Ramos (cell line): ENCODE data around the gene ZNF784.

ENCODE experiments used
- in situ Hi-C: fragments of 300-500 bp; cut with MboI; formaldehyde crosslinking; loops from one replicate; pipeline ENCODE4 v1.14.3; 2022; ENCODE audit warnings: low sequenced_read_pairs; ENCODE audit not compliant: unreplicated experiment

ZNF784 gene, protein sequence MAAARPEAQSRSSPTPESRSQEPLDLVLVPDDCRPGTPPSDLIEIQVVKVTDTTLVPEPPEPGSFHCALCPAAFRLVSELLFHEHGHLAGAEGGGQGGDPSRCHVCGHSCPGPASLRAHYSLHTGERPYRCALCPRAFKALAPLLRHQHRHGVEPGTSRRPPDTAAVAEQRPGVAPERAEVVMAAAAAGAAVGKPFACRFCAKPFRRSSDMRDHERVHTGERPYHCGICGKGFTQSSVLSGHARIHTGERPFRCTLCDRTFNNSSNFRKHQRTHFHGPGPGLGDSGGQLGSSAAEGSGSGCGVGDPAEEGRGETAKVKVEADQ

DNA sequence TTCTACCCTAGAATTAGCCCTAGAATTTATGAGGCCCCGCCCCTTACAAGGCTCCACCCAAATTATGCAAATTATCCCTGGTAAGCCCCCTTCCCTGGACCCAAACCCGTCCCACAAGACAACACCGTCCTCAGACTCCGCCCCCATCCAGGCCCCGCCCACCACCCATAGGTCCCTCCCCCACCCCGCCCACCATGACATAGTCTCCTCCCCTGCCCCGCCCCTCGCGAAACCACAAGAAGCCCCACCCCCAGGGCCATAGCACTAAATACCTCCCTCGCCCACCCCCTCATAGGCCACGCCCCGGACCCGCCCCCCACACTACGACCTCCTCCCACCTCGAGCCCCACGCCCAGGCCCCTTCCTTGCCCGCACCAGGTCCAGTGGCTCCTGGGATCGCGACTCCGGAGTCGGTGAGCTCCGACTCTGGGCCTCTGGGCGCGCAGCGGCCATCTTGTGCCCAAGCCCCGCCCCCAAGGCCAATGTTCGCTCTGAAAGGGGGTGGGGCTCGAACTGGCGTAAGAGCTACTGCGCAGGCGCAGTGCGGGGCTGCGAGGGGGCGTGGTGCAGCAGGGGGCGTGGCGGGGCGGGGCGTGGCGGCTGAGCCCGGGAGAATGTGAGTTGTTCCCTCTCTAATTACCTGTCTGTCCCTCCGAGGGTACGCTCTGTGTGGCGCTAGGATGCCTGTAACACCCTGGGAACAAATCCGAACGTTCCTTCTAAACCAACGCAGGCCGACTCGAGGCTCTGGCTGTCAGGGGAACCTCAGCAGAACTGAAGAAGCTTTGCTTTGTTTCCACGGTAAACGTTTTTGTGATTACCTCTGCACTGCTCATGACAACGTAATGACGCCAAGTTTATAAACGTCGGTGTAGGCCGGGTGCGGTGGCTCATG lies at the start of gene ZNF784:
TSS of gene ZNF784 (minus strand) at position 458 of the 895 bp plus-strand sequence. CDS start at position 453, 5 bp downstream.
- in situ Hi-C loops: loop anchor here (5.0 to 25.0 kb wide), 2 partner anchors 107 to 337 kb away; partner anchors contain the start of genes BRSK1 and HSPBP1

DNA sequence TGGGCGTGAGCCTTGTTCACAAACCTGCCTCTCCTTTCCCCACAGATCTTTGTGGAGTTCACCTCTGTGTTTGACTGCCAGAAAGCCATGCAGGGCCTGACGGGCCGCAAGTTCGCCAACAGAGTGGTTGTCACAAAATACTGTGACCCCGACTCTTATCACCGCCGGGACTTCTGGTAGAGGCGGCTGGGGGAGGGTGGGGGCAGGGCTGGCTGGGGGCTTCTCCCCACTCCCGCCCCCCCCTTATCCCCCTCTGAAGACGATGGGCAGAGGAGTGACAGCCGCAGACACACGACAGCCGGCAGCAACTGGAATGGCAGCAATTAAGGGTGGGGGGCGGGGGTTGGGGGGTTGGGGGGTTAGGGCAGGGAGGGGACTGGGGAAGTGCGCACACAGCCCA lies 49.5 kb upstream of the ZNF784 start:
- in situ Hi-C loops: loop anchor here (25.0 kb wide), 1 partner anchor 1487 kb away; the partner anchor contains the start of genes MBOAT7 and TSEN34

DNA sequence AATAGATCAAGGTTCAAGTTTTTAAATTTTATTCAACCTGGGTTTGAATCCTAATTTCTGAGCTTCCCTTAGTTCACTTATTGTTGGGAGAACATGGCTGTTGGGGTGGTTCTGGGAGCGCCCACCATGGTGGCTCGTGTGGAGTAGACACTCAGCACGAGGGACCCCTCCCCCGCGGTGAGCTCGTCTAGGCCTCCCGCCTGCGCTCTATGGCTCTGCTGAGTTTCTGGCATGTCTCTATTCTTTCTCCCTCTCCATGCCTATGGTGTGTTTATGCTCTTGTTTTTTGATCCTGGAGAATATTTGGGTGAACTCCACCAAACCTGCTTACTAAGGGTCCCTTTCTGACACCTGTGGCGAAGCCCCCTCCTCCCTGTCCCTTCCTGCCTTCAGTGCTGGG lies 49.1 kb upstream of the ZNF784 start:
- in situ Hi-C loops: loop anchor here (25.0 kb wide), 1 partner anchor 1486 kb away; the partner anchor contains the start of genes MBOAT7 and TSEN34

DNA sequence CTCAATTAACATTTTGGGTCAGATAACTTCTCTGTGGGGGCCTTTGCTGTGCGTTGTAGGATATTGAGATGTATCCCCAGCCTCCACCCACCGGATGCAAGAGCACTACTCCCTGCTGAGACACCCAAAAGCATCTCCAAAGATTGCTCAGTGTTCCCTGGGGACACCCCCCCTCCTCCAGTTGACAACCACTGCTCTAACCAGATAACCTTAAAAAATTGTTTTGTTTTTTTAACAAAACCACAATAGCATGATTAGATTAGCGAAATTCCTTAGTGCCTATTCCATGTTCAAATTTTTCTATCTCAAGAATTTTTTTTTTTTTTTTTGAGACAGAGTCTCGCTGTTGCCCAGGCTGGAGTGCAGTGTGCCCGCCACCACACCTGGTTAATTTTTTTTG lies 48.1 kb upstream of the ZNF784 start:
- in situ Hi-C loops: loop anchor here (25.0 kb wide), 1 partner anchor 1485 kb away; the partner anchor contains the start of genes MBOAT7 and TSEN34

DNA sequence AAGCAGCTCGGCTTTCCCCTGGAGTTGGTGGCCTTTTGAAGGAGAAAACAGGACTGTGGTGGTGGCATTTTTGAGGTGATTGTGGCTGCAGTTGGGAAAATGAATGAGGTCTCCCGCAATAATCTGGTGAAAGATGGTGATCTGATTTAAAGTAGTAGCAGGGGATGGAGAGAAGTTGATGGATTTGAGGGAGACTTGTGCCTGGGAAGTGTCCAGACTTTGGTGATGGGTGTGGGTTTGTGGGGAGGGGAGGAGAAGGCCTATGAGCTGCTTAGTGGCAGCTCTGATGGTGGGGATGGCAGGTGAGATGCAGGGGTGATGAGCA lies 46.6 kb upstream of the ZNF784 start:
- in situ Hi-C loops: loop anchor here (25.0 kb wide), 1 partner anchor 1484 kb away; the partner anchor contains the start of genes MBOAT7 and TSEN34

DNA sequence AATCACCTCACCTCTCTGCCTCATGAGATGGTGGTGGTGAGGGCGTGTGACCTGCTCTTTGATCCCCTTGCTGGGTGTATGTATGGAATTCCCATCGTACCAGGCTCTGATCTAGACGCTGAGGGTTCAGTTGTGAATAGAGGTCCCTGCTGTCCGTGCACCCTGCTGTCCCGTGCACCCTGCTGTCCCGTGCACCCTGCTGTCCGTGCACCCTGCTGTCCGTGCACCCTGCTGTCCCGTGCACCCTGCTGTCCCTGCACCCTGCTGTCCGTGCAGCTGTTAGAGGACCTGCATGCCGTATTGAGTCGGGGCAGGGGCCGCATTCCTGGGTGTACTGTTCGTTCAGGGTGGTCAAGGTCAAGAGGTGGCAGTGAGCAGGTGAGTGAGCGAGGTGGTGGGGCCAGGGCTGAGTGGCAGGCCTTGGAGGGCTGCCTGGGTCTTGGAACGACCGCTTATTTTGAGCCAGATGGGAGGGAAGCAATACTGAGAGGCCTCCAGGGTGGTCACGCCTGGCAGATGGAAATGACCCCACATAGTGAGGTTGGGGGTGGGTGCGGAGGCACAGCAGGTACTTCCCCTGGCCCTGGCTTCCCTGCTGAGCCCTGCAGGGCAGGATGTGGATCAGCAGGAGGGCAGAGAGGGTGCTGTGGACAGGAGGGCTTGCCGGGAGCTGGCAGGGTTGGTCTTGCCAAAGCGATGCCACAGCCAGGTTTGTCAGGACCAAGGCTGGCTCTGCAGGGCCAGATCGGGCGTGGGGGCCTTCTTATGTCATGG lies 46.1 kb upstream of the ZNF784 start:
- in situ Hi-C loops: loop anchor here (25.0 kb wide), 1 partner anchor 1483 kb away; the partner anchor contains the start of genes MBOAT7 and TSEN34

DNA sequence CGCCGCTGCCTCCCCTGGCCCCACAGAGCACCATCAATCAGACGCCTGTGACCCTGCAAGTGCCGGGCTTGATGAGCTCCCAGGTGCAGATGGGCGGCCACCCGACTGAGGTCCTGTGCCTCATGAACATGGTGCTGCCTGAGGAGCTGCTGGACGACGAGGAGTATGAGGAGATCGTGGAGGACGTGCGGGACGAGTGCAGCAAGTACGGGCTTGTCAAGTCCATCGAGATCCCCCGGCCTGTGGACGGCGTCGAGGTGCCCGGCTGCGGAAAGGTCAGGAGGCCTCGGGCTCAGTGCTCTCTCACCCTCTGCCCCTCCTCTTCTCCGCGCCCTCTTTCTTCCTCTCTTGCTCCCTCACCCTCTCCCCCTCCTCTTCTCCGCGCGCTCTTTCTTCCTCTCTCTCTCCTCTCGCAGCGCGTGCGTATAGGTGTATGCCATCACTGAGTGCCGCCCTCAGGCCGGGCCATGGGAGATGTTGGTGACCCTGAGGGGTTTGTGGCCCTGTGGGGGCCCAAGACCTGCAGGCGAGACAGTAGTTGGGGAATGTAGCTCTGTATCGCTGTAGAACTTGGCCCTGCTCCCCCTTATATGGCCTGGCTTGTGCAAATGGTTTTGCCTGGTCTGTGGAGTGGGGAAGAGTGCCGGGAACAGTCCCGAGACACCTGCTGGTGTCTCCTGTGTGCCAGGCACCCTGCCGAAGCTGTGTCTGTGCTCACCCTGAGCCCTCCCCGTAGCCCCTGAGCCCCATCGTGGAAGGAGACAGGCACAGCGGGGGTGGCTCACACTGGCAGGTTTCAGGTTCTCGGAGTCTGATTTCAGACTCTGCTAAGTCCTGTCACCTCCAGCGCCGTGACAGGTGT lies 45.3 kb upstream of the ZNF784 start:
- in situ Hi-C loops: loop anchor here (25.0 kb wide), 1 partner anchor 1482 kb away; the partner anchor contains the start of genes MBOAT7 and TSEN34

DNA sequence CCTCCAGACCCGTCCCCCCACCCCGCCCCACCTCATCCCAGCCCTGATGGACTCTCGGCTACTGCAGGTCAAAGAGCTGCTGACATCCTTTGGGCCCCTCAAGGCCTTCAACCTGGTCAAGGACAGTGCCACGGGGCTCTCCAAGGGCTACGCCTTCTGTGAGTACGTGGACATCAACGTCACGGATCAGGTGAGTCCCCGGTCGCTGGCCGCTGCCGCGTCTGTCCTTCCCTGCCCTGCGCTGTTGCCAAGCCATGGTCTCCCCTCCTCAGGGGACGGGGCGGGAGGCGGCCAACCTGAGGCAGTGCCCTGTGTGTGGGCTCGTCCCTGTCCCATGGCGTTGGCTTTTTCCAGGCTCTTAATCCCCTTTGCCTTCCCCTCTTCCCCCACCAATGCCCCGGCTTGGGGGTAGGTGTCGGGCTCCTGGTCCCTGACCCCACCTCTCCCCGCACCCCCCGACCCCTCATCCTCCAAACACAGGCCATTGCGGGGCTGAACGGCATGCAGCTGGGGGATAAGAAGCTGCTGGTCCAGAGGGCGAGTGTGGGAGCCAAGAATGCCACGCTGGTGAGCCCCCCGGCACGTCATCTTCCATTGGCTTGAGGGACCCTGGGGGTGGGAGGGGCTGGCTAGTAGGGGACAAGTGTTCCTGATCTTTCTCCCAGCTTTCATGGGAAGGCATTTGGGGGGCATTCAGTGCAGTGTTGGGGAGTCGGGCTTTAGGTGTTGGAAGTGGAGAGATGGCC lies 44.4 kb upstream of the ZNF784 start:
- in situ Hi-C loops: loop anchor here (25.0 kb wide), 1 partner anchor 1481 kb away; the partner anchor contains the start of genes MBOAT7 and TSEN34

DNA sequence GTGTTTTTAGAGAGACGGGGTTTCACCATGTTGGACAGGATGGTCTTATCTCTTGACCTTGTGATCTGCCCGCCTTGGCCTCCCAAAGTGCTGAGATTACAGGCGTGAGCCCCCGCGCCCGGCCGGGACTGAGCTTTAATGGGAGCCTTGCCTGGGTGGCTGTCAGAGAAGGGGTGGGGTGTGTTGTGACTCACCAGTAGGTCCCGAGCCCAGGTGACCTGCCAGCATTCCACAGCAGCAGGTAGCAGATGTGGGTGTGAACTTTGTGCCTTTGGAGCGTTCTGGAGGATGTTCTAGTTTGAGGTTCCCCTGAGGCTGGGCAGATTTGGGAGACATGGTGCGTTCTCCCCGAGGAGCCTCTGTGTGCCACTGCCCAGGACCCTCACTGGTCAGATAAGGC lies 43.6 kb upstream of the ZNF784 start:
- in situ Hi-C loops: loop anchor here (25.0 kb wide), 1 partner anchor 1481 kb away; the partner anchor contains the start of genes MBOAT7 and TSEN34

DNA sequence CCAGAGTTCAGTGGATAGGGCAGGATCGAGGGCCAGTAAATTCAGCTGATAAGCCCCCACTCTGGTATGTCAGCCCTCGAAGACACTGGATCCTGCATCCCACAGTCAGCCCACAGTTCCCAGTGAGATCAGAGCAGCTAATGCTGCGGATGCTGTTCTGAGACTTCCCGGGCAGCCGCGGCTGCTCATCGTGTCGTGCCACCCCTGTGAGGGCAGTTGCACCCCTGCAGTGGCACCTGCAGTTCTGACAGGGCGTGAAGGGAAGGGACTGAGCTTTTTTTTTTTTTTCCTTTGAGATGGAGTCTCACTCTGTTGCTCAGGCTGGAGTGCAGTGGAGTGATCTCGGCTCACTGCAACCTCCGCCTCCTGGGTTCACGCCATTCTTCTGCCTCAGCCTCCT lies 43.1 kb upstream of the ZNF784 start:
- in situ Hi-C loops: loop anchor here (25.0 kb wide), 1 partner anchor 1480 kb away; the partner anchor contains the start of genes MBOAT7 and TSEN34

DNA sequence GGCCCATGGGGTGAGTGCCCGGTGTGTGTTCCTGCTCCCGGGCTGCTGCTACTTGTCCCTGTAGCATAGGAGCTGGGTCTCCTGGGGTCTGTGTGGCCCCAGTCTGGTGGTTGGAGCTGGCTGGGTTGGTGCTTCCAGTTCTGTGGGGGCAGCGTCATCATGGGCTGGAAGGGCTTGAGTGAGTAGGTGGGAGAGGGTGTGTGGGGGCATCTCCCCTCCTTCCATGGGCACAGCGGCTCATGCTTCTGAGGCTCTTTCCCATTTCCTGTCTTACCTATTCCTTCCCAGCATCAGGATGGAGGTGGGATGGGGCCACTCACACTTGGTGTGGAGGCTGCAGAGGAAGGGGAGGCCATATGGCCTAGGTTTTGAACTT lies 42.6 kb upstream of the ZNF784 start:
- in situ Hi-C loops: loop anchor here (25.0 kb wide), 1 partner anchor 1480 kb away; the partner anchor contains the start of genes MBOAT7 and TSEN34

DNA sequence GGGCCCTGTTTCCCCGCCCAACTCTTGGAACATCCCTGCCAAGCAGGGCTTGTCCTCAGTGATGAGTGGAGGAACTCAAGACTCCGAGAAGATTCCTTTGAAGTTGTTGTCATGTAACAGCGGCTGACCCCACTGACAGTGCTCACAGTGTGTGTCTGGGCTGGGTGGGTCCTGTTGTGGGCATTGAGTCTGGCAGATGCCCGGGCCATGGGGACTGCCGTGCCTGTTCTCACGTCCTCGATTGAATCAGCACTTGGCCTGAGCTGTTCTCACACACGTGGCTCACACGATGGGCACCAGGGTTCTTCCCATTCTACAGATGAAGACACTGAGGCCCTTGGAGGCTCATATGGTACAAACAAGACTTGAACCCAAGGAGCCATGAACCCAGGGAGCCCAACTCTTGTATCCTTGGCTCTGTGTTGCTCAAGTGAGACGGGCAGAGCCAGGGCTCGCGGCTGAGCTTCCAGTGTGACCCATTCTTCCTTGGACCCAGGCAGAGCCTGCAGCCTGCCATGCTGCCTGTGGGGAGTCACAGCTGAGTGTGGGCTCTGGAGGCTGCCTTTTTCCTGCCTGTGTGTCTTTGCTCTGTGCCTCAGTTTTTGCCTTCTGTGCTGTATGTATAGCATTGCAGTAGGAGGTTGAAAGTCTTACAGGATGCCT lies 42.1 kb upstream of the ZNF784 start:
- in situ Hi-C loops: loop anchor here (25.0 kb wide), 1 partner anchor 1479 kb away; the partner anchor contains the start of genes MBOAT7 and TSEN34

DNA sequence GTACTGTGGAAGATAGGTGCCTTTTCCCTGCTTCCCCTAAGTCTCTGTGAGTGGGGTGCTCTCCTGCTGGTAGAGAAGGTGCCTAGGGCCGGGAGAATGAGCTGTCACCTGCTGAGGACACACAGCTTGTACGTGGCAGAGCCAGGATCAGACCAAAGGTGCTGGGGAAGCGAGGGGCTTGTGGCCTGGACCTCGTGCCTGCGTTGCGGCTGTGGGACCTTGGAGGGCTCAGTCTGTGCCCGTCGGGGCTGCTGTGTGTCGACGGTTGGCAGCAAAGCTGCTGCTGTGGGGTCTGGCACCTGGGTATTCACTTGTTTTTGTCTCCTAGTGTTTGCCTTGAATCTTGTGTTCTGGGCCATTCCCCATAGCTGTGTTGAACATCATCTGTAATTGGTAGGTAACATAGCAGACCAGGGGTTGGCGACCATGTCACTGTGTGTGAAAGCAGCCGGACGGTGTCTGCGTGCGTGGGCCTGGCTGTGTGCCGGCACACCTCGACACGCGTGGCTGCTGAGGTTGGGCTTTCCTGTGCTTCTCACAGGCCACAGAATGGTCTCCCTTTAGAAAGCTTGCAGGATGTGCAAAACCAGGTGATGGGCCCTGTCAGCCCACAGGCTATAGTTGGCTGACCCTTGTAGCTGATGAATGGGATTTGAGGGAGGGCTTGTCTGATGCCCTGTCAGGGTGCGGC lies 39.6 kb upstream of the ZNF784 start:
- in situ Hi-C loops: loop anchor here (25.0 kb wide), 1 partner anchor 1477 kb away; the partner anchor contains the start of genes MBOAT7 and TSEN34

DNA sequence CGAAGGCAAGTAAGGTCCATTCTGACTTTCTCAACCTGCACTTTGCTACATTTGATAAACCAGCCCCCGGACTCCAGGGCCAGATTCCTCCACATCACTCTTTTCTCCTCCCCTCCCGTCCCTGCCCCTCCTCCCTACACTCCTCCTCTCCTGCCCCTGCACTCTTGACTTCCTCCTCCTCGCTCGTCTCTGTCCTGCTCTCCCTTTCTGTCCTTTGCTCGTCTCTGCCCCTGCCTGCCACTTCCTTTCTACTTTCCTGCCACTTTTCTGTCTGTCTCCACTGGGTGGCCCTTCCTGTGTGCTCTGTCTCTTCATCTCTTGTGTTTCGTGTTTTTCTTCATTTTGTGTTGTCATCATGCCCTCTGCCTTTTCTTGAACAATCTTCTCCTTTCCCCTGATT lies 37.5 kb upstream of the ZNF784 start:
- in situ Hi-C loops: loop anchor here (25.0 kb wide), 1 partner anchor 1475 kb away; the partner anchor contains the start of genes MBOAT7 and TSEN34

DNA sequence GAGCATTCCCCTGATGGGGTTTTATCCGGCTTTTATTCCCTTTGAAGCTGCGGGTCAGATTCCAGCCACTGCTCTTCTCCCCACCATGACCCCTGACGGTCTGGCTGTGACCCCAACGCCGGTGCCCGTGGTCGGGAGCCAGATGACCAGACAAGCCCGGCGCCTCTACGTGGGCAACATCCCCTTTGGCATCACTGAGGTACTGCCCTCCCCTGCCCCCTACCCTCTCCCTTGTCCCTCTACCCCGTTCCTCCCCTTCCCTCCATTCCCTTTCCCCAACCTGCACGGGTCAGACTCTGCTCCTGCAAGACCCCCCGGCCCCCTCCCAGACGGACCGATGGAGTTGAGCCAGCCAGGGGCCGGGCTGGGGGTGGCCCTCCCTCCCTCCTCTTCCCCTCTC lies 36.6 kb upstream of the ZNF784 start:
- in situ Hi-C loops: loop anchor here (25.0 kb wide), 1 partner anchor 1474 kb away; the partner anchor contains the start of genes MBOAT7 and TSEN34

DNA sequence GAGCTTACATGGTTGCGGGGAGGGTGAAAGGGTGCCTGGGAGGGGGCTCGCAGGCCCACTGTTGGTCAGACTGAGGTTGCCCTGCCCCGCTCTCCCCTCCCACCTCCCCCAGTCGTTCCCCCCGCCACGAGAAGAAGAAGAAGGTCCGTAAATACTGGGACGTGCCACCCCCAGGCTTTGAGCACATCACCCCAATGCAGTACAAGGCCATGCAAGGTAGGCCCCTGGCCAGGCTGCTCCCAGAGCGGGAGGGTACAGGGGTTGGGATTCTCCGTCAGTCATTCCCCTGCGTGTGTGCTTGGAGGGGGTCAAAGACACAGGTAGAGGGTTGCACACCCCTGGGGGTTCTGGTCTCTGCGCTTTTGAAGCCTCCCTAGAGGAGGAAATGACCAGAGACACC lies 36.0 kb upstream of the ZNF784 start:
- in situ Hi-C loops: loop anchor here (25.0 kb wide), 1 partner anchor 1473 kb away; the partner anchor contains the start of genes MBOAT7 and TSEN34
